ENCODE results near the gene CFAP46. TPM values are rescaled to one million over a fixed set of nuclear protein-coding genes. Genes with fewer than 3 reads are reported as not detected.
A peak's percentile ranks its signal among the peaks of the same experiment; 100 is the strongest.

The CFAP46 gene
- polyA plus RNA-seq, 3 donors from 2014 or later = not detected

GRCh38 chr10:132951926-132952325 is 9.6 kb upstream of the CFAP46 start:
- H3K27ac Mint-ChIP-seq = no peak overlapping the region

GRCh38 chr10:132948351-132948750 is 6.0 kb upstream of the CFAP46 start:
- H3K27me3 Mint-ChIP-seq (ENCODE audit: low read depth in 3 of 3) = peaks cover 2 to 13% (median 8%) of the 10 kb centered on the region in 3 donors
- no peaks in the 10 kb centered on the region for H3K9me3 Mint-ChIP-seq
- H3K4me3 Mint-ChIP-seq = no peak overlapping the region
- no peaks in the 10 kb centered on the region for H3K4me1 Mint-ChIP-seq
- no peak overlapping the region for H3K27ac Mint-ChIP-seq
- no peaks in the 10 kb centered on the region for H3K36me3 Mint-ChIP-seq
- no peak for DNase-seq

More at GRCh38 chr10:132951926-132952325, 9.6 kb upstream of the CFAP46 start:
- no peak for DNase-seq
- Mint-ChIP-seq H3K27me3 (ENCODE audit: low read depth in 3 of 3) (peaks cover 4 to 6% (median 5%) of the 10 kb centered on the region in 3 donors), H3K36me3 (no peaks in the 10 kb centered on the region), H3K4me1 (no peaks in the 10 kb centered on the region), H3K4me3 (no peak overlapping the region), H3K9me3 (no peaks in the 10 kb centered on the region)

- H3K4me3 Mint-ChIP-seq = no peak overlapping the region
- DNase-seq = no peak
- H3K9me3 Mint-ChIP-seq = no peaks in the 10 kb centered on the region
- H3K27me3 Mint-ChIP-seq (ENCODE audit: low read depth in 3 of 3) = peaks cover 2 to 10% (median 9%) of the 10 kb centered on the region in 3 donors
- H3K27ac Mint-ChIP-seq = no peak overlapping the region
- peaks cover 0 to under 1% (median 0%) of the 10 kb centered on the region in 3 donors for H3K36me3 Mint-ChIP-seq
- peaks cover under 1 to 2% of the 10 kb centered on the region in 2 donors for H3K4me1 Mint-ChIP-seq
Observed at GRCh38 chr10:132947843-132948242, 5.5 kb upstream of the CFAP46 start.

GRCh38 chr10:132946806-132947546 is 4.6 kb upstream of the CFAP46 start:
- Mint-ChIP-seq H3K36me3 (peaks cover 0 to 3% (median 0%) of the 10 kb centered on the region in 3 donors), H3K27ac (peak overlapping the region in 1 of 6 donors; percentile 40), H3K27me3 (ENCODE audit: low read depth in 3 of 3) (peaks cover 2 to 11% (median 11%) of the 10 kb centered on the region in 3 donors), H3K9me3 (peaks cover 0 to 1% (median 0%) of the 10 kb centered on the region in 6 donors), H3K4me3 (no peak overlapping the region), H3K4me1 (peaks cover 2 to 6% of the 10 kb centered on the region in 2 donors)
- no peak for DNase-seq

- Mint-ChIP-seq H3K36me3 (peaks cover 0 to 3% (median 0%) of the 10 kb centered on the region in 3 donors), H3K4me1 (peaks cover 2 to 6% of the 10 kb centered on the region in 2 donors), H3K27me3 (ENCODE audit: low read depth in 3 of 3) (peaks cover 2 to 17% (median 13%) of the 10 kb centered on the region in 3 donors)
Observed at GRCh38 chr10:132946311-132946710, 3.9 kb upstream of the CFAP46 start.

GRCh38 chr10:132945894-132946255 is 3.5 kb upstream of the CFAP46 start:
- H3K36me3 Mint-ChIP-seq = peaks cover 0 to 3% (median 0%) of the 10 kb centered on the region in 3 donors
- H3K27ac Mint-ChIP-seq = no peak overlapping the region
- peaks cover 2 to 6% of the 10 kb centered on the region in 2 donors for H3K4me1 Mint-ChIP-seq
- DNase-seq = no peak
- peak overlapping the region in 1 of 5 donors; percentile 20 for H3K4me3 Mint-ChIP-seq
- H3K27me3 Mint-ChIP-seq (ENCODE audit: low read depth in 3 of 3) = peaks cover 2 to 19% (median 14%) of the 10 kb centered on the region in 3 donors
- peaks cover 0 to 1% (median 0%) of the 10 kb centered on the region in 6 donors for H3K9me3 Mint-ChIP-seq

More at GRCh38 chr10:132946311-132946710, 3.9 kb upstream of the CFAP46 start:
- H3K4me3 Mint-ChIP-seq = no peak overlapping the region
- H3K9me3 Mint-ChIP-seq = peaks cover 0 to 1% (median 0%) of the 10 kb centered on the region in 6 donors
- H3K27ac Mint-ChIP-seq = no peak overlapping the region
- DNase-seq = no peak

GRCh38 chr10:132945125-132945893 is 2.9 kb upstream of the CFAP46 start:
- Mint-ChIP-seq H3K4me3 (no peak overlapping the region), H3K9me3 (peaks cover 0 to 1% (median 0%) of the 10 kb centered on the region in 6 donors), H3K27me3 (ENCODE audit: low read depth in 3 of 3) (peaks cover 4 to 19% (median 15%) of the 10 kb centered on the region in 3 donors), H3K27ac (no peak overlapping the region), H3K4me1 (peaks cover 2 to 6% of the 10 kb centered on the region in 2 donors), H3K36me3 (peaks cover 0 to 3% (median 0%) of the 10 kb centered on the region in 3 donors)
- DNase-seq = no peak

GRCh38 chr10:132944510-132944909 is 2.1 kb upstream of the CFAP46 start:
- Mint-ChIP-seq H3K4me3 (peak overlapping the region in 1 of 5 donors; percentile 35), H3K36me3 (peaks cover 0 to 3% (median 0%) of the 10 kb centered on the region in 3 donors), H3K27me3 (ENCODE audit: low read depth in 3 of 3) (peaks cover 4 to 19% (median 18%) of the 10 kb centered on the region in 3 donors), H3K9me3 (peaks cover 0 to 1% (median 0%) of the 10 kb centered on the region in 6 donors), H3K27ac (no peak overlapping the region), H3K4me1 (peaks cover 2 to 6% of the 10 kb centered on the region in 2 donors)
- no peak for DNase-seq

GRCh38 chr10:132943791-132944404 is 1.5 kb upstream of the CFAP46 start:
- peaks cover 2 to 20% (median 19%) of the 10 kb centered on the region in 3 donors for H3K27me3 Mint-ChIP-seq (ENCODE audit: low read depth in 3 of 3)
- H3K9me3 Mint-ChIP-seq = peaks cover 0 to 3% (median 0%) of the 10 kb centered on the region in 6 donors
- H3K36me3 Mint-ChIP-seq = peaks cover 0 to 3% (median 0%) of the 10 kb centered on the region in 3 donors
- H3K4me1 Mint-ChIP-seq = peaks cover 2 to 6% of the 10 kb centered on the region in 2 donors
- no peak for DNase-seq
- H3K27ac Mint-ChIP-seq = no peak overlapping the region
- no peak overlapping the region for H3K4me3 Mint-ChIP-seq

GRCh38 chr10:132943058-132943790 is 854 bp upstream of the CFAP46 start:
- DNase-seq = no peak
- H3K36me3 Mint-ChIP-seq = peaks cover 0 to 3% (median 0%) of the 10 kb centered on the region in 3 donors
- H3K9me3 Mint-ChIP-seq = peaks cover 0 to 3% (median 0%) of the 10 kb centered on the region in 6 donors
- H3K27me3 Mint-ChIP-seq (ENCODE audit: low read depth in 3 of 3) = peaks cover 2 to 20% (median 19%) of the 10 kb centered on the region in 3 donors
- H3K4me3 Mint-ChIP-seq = peak overlapping the region in 3 of 5 donors; percentile 58 to 92 (median 71)
- H3K27ac Mint-ChIP-seq = peak overlapping the region in 1 of 6 donors; percentile 62
- H3K4me1 Mint-ChIP-seq = peaks cover 2 to 6% of the 10 kb centered on the region in 2 donors

- Mint-ChIP-seq H3K4me1 (peaks cover 2 to 6% of the 10 kb centered on the region in 2 donors), H3K9me3 (peaks cover 0 to 3% (median 0%) of the 10 kb centered on the region in 6 donors), H3K36me3 (peaks cover 0 to 3% (median 0%) of the 10 kb centered on the region in 3 donors), H3K4me3 (peak overlapping the region in 4 of 5 donors; percentile 30 to 65 (median 38)), H3K27ac (no peak overlapping the region), H3K27me3 (ENCODE audit: low read depth in 3 of 3) (peaks cover 2 to 23% (median 20%) of the 10 kb centered on the region in 3 donors)
- DNase-seq = no peak
Observed at GRCh38 chr10:132941640-132942051, 724 bp downstream of the CFAP46 start.

- Mint-ChIP-seq H3K4me1 (peaks cover 2 to 6% of the 10 kb centered on the region in 2 donors), H3K4me3 (peak overlapping the region in 1 of 5 donors; percentile 13), H3K36me3 (peaks cover 0 to 3% (median 0%) of the 10 kb centered on the region in 3 donors), H3K27me3 (ENCODE audit: low read depth in 3 of 3) (peaks cover 2 to 23% (median 18%) of the 10 kb centered on the region in 3 donors), H3K9me3 (peaks cover 0 to 3% (median 0%) of the 10 kb centered on the region in 6 donors), H3K27ac (no peak overlapping the region)
- no peak for DNase-seq
Observed at GRCh38 chr10:132940791-132941465, 1.4 kb downstream of the CFAP46 start.
